GM12864 (cell line): Measurements from ENCODE around the gene DISP3.

Source experiments
- DNase-seq: peaks from one replicate; pipeline ENCODE4 v3.0.0-alpha.2; 2011; ENCODE audit warnings: low read depth
- H3K4me3 ChIP-seq: 2 replicates; pipeline ENCODE4 v1.5.1; 2011; ENCODE audit warnings: mild to moderate bottlenecking, low read depth, low read length, control low read depth
- TF ChIP-seq, protein P1 (sequence below): IDR thresholded peaks from 2 replicates; pipeline ENCODE4 v1.5.1; 2011; ENCODE audit warnings: low read depth, mild to moderate bottlenecking, moderate library complexity, low read length, control low read depth, inconsistent platforms; ENCODE audit errors: missing control alignments

DISP3 gene

DNA sequence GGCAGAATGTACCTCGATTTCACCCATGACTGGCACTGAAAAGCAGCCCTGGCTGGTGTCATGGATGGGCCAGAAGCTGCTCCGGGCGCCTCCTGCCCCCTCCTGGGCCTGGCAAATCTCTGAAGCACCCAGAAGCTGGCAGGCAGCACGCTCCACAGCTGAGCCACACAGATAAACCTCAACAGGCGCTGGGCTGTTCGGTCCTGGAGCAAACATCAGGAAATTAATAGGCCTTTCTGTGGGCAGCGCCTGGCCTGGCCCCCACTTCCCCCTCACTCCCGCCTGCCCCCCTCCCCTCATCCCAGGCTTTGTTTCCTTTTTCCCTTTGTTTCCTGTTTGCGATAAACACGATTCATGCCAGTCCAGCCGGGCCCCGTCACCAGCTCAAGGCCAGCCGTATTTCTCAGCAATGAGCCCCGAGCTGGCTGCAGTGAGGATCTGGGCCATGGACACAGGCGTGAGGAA lies 20.1 kb upstream of the DISP3 start:
- TF ChIP-seq, protein P1, sequence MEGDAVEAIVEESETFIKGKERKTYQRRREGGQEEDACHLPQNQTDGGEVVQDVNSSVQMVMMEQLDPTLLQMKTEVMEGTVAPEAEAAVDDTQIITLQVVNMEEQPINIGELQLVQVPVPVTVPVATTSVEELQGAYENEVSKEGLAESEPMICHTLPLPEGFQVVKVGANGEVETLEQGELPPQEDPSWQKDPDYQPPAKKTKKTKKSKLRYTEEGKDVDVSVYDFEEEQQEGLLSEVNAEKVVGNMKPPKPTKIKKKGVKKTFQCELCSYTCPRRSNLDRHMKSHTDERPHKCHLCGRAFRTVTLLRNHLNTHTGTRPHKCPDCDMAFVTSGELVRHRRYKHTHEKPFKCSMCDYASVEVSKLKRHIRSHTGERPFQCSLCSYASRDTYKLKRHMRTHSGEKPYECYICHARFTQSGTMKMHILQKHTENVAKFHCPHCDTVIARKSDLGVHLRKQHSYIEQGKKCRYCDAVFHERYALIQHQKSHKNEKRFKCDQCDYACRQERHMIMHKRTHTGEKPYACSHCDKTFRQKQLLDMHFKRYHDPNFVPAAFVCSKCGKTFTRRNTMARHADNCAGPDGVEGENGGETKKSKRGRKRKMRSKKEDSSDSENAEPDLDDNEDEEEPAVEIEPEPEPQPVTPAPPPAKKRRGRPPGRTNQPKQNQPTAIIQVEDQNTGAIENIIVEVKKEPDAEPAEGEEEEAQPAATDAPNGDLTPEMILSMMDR = no peak
- no peak for DNase-seq
- H3K4me3 ChIP-seq = no peak overlapping the region

DNA sequence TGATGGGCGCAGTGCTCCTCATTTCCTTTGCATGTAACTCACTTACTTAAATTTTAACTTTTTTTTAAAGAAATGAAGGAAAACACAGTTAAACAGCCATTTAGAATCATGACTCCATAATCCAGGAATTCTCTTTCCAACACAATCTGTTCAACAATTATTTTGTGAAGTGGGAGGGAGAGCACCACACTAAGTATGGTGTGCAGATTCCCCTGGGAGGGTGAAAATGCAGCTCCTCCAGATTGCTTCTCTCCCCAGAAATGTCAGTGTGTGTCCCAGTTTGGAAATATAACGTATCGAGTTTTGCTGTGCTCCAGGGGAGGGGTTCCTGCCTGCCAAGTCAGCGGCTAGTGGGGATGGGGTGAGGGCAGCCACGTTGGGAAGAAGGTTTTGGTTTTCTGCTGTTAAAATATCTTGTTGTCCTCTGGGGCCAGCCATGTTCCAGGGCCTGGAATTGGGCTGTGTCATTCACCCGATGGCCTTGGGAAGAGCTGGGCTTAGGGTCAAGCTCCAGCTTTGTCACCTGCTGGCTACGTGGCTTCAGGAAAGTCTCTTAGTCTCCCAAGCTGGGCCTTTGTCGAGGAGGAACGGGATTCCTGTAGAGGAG lies 17.3 kb upstream of the DISP3 start:
- no peak overlapping the region for H3K4me3 ChIP-seq
- no peak for DNase-seq
- TF ChIP-seq, protein P1 = no peak

DNA sequence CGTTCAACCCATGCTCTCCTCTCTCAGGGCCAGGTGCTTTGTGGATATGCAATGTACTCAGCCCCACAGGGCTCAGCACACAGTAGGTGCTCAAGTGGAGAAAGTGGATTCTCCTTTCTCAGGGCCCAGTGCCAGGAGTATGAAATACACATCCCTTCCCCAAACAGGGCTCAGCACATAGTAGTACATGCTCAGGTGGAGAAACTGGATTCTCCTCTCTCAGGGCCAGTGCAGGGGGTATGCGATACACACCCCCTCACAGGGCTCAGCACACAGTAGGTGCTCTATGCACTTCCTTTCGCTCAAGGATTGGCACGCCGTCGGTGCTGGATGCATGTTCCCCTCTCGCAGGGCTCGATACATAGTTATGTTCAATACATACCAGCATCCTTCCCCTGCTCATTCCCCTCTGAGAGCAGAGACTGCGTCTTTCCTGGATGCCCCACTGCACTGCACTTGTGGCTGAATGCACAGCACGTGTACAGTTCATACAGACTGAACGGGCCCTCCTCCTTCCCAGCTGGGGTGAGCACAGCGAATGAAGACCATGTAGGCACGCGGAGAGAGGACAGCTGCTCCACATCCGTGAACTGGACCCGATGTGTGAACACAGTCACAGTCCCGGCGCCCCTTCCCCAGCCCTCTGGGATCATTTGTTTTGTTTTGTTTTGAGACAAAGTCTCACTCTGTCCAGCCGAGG lies 16.6 kb upstream of the DISP3 start:
- DNase-seq = no peak
- no peak overlapping the region for H3K4me3 ChIP-seq
- TF ChIP-seq, protein P1 = no peak

DNA sequence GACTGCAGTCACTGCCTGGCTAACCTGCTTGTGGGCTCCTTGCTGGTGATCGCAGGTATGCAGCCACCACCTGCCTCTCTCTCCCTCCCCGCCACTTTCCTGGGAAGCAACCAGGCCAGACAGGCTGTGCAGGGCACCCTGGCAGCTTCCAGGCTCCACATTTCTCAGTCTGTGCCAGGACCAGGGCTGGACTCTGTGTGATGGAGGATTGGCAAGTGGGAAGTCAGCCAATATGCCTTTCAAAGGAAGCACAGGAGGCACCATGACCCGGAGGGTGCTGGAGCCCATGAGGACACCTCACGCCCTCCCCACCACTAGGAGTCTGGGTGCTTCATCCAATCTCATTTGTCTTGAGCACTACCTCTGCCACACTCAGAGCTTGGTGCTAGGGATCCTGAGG lies 15.8 kb upstream of the DISP3 start:
- TF ChIP-seq, protein P1 = no peak
- no peak for DNase-seq
- H3K4me3 ChIP-seq = no peak overlapping the region

DNA sequence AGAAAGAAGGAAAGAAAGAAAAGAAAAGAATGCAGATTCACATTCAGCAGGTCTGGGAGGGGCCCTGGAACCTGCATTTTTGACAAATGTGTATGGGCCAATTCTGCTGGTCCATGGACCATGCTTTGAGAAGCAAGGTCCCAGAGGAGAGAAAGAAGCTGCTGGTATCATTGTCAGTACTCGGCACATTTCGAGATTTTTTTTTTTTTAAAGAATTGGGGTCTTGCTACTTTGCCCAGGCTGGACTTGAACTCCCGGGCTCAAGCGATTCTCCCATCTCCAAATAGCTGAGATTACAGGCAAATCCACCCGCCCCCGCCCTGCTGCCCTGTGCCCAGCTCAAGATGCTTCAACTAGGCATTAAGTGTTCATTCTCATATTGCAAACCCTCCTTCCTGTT lies 13.6 kb upstream of the DISP3 start:
- TF ChIP-seq, protein P1 = no peak
- DNase-seq = no peak
- H3K4me3 ChIP-seq = no peak overlapping the region

DNA sequence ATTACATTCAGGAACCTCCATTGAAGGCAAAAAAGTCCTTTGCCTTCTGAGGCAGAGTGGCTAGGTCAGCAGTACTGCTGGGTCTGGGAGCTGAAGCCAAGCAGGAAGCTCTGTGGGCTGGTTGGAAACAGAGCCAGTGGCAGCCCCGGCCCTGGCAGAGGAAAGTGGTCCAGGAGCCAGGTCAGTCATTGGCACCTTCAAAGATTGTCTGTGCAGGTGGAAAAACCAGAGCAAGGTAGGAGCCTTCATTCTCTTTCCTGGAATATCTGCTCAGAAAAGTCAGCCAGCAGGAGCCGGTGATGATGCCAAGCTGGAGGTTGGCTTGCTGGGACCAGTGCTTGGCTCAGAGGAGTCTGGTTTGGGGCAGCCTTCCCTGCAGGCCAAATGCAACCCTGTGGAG lies 12.5 kb upstream of the DISP3 start:
- TF ChIP-seq, protein P1 = no peak
- no peak for DNase-seq
- no peak overlapping the region for H3K4me3 ChIP-seq

DNA sequence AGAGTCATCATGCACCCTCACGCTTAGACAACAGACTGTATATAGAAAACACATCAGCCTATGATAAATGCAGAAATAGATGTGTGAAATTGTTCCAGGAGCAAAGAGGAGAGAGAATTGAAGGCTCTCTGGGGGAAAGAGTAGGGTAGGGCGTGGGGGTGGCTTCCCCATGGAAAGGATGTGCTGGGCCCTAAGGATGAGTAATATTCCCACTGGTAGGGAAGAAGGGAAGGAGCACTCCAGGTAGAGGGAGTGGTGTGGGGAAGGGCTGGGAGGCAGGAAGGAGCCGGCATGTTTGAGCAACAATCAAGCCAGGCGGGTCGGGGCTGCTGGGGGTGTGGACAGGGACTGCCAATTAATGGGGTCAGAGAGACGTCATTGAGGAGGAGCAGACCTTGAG lies 10.1 kb upstream of the DISP3 start:
- no peak overlapping the region for H3K4me3 ChIP-seq
- TF ChIP-seq, protein P1 = no peak
- no peak for DNase-seq
